ENCODE results near the gene TLE7.

Gene TLE7

DNA sequence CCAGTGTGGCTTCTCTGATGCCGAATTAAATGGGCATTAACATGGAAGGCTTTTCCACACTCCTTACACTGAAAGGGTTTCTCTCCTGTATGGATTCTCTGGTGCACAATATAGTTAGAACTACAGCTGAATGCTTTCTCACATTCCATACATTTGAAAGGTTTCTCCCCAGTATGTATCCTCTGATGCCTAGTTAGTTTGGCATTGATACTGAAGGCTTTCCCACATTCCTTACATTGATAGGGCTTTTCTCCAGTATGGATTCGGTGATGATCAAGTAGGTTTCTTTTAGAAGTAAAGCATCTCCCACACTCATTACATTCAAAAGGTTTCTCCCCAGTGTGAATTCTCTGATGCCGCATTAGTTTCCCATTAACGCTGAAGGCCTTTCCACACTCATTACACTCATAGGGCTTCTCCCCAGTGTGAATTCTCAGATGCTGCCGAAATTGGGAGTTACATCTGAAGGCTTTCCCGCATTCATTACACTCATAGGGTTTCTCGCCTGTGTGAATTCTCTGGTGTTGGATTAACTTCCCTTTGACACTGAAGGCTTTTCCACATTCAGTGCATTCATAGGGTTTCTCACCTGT, 6.5 kb upstream of the TLE7 start:
- no peak for DNase-seq

DNA sequence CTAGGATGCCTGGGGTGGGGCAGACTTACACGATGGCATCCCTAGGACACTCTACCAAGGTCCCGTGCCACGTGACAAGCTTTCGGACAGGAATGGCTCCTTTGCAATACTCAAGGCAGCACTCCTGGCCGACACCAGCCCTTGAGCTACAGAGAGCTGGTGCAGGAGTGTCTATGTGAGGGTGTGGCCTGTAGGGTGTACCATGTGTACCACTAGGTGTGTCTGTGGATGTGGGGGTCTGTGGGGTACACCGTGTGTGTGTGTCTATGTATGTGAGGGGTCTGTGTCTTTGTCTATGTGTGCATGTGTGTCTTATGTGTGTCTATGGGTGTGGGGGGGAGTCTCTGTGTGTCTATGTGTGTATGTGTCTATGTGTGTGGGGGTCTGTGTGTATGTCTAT, 1.9 kb upstream of the TLE7 start:
- DNase-seq, result no peak

DNA sequence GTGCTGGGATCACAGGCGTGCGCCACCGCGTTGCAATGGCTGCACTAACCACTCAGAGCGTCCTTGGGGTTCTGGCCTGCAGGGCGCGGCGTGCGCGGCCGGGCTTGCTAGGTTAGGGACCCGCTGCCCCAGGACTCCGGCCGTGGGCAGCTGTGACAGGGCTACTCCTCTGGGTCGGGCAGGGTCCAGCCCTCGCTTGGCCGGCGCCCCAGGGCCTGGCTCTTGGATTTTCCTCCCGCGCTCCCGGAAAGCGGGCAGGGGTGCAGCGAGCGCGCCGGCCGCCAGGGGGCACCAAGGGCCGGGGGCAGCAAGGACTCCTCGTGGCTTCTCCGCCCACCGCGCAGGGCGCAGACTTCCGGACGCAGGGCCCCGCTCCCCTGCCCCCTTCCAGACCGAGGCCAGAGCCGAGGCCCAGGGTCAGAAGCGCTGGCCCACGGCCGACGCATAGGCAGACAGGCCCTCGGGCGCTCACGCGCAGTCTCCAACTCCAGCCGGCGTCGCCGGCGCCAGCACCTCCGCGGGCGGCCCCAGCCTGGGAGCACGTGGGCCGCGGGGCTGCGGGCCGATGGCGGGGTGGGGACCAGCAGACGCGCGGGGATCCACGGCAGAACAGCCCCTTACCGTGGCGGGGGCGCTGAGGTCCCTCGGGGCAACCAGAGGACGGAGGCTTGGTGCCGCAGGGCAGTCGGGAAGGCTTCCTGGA, 355 bp downstream of the TLE7 start:
- no peak for DNase-seq

DNA sequence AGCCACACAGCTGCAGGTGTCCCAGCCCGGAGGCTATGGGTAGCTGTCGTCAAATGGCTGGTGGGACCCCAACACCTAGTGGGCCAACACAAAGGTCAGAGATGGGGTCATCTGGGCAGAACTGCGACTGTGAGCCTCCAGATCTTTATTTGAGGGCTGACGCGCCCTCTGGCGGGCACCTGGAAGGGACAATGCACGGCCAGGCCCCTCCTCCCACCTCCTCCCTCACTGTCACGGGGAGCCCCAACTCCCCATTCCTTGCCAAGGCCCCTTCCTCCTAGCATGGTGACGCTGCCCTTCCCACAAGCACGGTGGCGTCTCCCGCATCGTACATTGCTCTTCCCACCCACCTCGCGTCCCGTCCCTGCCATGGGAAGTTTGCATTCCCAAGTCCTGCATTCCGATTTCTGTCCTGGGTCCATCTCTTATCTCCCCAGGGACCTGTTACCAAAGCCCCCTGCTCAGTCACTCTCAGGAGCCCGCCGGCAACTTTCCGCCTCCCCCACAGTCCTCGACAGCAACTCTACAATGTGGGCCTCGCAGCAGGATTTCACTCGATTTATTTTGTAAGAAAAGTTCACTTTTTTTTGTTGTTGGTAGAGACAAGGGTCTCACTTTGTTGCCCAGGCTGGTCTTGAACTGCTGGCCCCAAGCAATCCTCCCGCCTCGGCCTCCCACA, 1.0 kb downstream of the TLE7 start:
- DNase-seq, result no peak

DNA sequence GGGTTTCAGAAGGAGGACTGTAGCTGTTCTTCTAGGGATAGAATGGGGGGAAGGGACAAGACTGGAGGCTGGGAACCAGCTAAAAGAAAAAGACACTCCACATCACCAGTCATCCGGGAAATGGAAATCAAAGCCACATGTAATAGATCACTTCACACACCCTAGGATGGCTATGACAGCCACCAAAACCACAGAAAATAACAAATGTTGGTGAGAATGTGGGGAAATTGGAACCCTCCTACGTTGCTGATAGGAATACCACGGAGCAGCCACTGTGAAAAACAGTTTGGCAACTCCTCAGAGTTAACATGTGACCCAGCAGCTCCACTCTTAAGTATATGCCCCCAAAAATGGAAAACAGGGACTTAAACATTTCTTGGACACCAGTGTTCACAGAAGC, 2.3 kb downstream of the TLE7 start:
- DNase-seq, result no peak

DNA sequence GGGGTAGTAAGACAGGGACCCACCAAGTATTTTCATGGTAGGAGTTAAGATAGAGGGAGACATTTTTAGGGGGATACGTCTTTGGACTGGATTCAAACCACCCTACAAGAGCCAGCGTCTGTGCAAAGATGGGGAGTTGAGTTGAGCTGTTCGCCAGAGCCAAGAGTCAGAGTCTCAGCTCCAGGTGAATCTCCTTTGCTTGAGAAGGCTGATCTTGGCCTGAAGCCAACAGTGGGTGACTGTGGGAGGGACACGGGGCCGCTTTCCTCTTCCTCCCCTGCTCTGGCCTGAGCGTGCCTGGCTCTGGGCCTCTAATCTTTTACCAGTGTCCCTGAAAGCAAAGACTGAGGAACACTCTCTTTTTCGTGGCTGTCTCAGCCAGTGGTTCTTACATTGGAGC, 5.4 kb downstream of the TLE7 start:
- no peak for DNase-seq

DNA sequence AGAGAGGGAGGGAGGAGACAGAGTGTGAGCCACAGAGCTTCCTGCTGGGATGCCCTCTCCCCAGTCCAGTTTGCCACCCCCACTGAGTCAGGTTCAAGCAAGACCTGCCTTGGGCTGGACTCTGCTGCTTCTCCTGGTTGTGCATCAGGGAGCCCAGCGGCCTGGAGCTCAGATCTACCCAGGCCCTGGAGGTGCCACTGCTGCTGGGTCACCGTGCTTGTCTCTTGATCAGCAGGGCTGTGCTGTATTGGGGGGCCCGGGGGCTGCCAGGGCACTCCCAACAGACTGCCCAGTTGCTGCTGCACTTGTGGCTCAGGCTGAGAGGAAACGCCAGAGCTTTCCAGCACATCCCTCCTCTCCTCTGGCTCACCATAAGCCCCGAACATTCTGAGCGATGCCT, 8.9 kb downstream of the TLE7 start:
- no peak for DNase-seq

DNA sequence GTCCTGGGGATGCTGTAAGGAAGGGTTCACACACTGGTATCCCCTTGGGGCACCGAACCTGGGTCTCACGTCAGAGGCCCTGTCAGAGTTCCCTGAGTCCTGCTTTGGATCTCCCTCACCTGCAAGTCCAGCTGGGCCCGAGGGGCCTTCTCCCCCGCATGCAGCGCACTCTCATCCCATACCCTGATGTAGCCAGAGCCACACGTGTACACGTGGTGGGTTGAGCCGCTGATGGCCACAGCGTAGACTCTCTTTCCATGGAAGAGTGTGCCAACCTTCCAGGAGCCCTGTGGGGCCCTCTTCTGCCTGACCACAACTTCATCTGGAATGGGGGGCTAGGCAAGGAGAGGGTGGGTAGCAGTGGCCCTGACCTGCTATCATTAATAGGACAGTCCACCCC, 9.9 kb downstream of the TLE7 start:
- DNase-seq, result no peak

DNA sequence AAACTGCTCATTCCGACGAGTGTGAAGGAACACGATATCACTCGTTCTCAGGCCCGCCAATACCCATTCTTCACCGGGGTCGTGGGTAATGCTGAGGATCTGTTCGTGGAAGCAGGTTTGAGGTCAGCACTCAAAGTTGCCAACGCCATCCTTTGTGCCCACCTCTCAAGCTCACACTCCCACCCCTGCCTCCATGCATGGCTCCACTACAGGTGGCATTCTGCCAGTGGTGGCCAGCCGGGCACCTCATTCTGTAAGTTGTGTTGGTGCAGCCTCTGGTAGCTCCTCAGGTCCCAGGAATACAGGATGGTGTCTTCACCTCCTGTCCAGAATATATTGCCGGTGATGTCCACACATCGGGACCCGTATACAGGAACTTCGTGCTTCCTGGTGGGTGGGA, 10.7 kb downstream of the TLE7 start:
- DNase-seq, result no peak

DNA sequence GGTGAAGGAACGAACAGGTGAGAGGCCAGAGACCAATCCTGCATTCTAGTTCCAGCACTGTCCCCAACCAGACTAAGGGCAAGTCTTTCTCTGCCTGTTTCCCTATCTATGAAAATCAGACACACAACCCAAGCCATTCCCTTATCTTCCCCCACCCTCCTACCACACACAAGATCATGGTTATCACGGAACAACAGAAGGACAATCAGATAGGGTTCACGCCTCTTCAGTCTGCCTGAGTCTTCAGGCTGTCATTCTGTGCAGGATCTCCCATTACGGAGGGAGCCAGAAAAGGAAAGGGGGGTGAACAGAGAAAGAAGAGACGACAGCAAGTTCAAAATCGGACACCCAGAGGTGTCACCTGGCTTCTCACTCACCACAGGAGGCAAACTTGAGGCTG, 11.1 kb downstream of the TLE7 start:
- no peak for DNase-seq

DNA sequence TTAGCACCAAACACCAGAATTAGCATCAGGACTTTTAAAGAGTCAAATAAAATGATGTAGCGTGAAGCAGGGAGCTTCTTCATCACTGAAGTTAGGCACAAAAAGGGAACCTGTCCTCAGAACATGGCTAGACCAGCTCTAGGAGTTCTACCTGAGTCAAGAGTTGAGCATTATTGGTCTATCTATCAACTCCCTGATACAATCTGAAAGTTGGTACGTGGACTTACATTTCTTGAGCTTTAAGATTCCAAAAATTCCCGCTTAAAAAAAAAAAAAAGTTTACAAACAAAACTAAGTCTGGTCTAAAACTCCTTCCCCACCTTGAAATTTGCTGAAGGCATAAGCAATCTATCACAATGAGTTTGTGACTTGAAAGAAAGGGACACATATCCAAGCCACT, 12.3 kb downstream of the TLE7 start:
- no peak for DNase-seq

DNA sequence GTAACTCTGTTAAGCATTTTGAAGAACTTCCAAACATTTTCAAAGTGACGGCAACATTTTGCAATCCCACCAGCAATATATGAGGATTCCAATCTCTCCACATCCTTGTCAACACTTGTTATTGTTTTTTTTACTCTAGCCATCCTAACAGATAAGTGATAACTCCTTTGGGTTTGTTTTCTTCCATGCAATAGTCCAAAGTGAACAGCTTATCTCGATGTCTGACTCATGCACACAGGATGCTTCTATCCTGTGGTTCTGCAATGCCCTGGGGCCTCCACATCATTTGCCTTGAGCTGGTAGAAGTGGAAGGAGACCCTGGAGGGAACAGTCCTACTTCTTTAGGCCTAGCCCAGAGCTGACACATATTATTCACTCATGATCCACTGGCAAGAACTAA, 13.0 kb downstream of the TLE7 start:
- DNase-seq, result no peak

DNA sequence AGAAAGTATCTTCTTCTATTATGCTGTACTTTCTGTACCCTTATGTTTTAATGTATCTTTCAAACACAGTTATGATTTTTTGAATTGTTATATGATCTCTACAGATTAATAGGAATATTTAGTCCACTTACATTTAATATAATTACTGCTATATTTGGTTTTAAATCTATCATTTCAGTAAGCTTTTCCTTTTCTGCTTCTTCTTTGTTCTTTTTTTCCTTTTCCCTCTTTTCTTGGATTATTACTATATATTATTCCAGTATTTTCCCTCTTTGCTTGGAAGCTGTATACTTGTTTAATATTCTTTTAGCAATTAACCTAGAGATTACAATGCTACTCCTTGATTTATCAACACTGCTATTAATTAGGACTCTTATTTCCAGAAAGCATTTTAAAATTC, 13.5 kb downstream of the TLE7 start:
- DNase-seq, result no peak

DNA sequence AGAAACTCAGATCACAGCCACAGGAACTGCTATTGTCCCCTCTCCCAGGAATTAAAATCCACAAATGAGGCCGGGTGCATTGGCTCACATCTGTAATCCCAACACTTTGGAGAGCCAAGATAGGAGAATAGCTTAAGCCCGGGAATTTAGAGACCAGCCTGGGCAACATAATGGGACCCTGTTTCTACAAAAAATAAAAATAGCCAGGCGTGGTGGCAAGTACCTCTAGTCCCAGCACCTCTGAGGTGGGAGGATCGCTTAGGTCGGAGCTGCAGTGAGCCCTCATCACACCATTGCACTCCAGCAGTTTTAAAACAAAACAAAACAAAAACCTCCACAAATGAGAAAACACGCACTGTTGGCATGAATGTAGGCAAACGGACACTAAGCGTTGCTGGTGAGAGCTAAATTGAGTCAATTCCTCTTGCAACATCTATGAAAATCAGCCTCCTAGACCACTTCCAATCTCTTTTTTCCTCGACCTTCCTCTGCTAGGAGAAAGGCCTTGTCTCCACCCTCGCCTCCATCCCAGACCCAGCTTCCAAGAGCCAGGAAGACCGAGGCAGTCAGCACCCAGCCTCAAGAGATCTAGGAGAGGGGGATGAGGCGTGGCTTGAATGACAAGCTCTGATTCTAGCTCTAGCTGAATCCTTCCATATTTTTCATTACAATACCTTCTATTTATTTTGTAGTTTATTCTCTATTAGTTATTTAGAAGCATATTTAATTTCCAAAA, 14.8 kb downstream of the TLE7 start:
- DNase-seq, result no peak

DNA sequence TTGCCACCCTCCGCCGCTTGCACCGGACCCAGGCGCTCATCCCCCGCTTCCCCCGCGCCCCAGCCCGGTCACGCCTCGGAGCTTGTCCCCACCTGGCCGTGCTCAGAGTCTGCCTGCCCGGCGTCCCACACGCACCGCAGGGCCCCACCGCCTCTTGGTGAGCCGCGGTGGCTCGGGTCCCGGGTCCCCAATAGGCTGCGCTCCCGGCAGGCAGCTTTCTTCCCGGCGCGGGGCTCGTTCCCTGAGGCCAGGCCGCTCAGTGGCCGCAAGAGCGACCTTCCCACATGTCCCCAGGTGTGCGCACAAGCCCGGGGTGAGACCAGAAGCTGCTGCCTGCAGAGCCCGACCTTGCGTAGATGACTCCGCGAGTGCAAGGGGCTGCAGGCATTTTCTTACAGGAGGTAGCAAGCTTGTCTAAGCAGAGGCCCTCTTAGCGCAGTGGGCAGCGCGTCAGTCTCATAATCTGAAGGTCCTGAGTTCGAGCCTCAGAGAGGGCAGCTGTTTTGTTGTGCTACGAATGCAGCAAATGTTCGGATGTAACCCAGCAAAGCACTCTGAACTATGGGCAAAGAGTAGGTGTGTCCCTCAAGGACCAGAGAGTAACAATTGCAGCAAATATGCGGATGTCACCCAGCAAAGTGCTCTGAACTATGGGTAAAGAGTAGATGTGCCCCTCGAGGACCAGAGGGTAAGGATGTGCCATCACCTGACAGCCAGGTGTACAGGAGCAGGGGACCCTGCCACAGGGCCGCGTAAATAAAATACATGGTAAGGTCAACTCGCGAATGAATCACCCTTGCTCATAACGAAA, 15.6 kb downstream of the TLE7 start:
- peak in 1 of 2 donors; percentile 14 for DNase-seq

DNA sequence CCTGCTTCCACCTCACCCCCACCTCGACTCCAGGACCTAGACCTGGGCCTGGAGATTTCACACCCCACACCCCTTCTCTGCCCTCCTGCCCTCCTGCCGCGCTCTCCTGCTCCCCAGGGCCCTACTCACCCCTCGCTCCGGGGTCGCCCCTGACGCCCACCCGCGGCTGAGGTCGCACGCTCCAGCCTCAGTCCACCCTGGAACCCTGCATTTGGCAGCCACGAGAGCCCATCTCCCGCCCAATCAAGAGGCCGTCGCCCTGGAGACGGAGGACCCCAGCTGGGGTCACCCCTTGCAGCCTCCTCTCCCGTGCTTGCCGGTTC, 16.1 kb downstream of the TLE7 start:
- DNase-seq, result no peak

DNA sequence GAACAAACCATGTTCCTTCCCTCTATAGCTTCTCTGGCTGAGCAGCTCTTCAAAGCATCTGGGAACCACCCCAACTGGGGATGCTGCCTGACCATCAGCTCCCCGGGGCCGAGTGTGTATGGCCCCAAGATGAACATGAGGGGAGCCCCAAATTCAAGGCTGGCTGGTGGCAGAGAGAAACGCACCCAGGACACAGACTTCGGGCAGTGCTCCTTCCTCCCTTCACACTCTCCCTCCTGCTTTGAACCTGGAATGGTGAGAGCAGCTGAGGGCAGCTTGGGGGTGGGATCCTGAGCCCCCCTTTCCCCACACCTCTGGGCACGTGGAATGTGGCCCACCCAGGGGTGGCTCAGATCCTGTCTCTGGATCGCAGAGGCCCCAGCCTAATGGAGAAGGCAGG, 17.2 kb downstream of the TLE7 start:
- no peak for DNase-seq

DNA sequence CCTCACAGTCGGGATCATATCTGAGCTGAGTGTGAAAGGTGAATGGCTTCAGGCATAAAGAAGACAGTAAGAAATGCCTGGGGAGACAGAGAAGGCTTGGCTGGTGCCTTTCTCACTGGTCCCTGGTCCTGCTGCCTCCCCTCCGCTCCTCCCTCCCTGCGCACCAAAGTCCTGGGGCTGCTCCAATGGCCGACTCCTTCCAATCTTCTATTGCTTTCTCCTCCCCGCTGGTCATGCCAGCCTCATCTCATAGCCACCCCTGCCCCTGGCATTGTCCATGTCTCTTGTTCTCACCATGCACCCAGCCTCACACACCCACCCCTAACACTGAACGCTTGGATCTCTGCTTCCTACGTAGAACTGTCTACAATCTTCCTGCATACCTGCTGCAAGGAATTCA, 18.0 kb downstream of the TLE7 start:
- no peak for DNase-seq

DNA sequence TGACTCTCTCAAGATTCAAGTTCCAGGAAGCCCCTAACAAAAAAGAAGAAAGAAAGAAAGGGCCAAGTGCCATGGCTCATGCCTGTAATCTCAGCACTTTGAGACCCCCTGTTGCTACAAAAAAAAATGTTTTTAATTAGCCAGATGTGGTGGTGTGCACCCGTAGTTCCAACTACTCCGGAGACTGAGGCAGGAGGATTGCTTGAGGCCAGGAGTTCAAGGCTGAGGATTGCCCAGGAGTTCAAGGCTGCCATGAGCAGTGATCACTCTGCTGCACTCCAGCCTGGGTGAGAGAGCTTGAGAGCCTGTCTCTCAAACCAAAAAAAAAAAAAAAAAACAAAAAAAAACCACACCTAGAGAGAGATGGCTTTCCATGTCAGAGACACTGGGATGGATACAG, 18.8 kb downstream of the TLE7 start:
- DNase-seq, result no peak

DNA sequence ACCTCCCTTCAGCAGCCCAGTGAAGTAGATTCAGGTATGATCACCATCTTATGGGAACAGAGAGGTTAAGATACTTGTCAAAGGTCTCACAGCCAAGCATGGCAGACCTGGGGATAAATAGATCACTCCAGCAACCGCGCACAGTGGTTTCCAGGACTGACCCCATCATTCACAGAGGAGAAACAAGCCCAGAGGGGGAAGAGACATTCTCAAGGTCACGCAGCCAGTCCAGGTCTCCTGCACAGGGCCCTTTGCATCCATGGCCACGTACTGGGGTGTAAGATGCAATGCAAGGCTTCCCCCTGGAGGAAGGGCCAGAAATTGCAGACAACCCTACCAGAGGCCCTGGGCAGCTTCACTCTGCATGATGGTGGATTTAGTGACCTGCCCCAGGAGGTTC, 19.9 kb downstream of the TLE7 start:
- peak in 1 of 2 donors; percentile 11 for DNase-seq

DNA sequence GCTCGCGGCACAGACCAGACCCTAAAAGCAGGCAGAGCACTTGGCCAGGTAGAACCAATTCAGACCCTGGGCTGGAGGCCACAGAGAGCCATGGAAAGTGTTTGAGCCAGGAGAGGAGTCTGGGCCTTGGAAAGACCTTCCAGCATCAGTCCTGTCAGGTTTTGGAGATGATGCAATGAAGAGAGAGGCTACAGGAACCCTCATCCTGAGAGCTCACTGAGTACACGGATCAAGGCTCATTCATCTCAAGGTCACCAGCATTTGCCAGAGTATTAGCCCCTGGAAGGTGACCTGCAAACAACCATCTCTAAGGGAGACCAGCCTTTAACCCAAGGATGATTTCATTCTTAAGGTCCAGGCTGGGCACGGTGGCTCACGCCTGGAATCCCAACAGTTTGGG, 27.8 kb downstream of the TLE7 start:
- DNase-seq, result no peak

DNA sequence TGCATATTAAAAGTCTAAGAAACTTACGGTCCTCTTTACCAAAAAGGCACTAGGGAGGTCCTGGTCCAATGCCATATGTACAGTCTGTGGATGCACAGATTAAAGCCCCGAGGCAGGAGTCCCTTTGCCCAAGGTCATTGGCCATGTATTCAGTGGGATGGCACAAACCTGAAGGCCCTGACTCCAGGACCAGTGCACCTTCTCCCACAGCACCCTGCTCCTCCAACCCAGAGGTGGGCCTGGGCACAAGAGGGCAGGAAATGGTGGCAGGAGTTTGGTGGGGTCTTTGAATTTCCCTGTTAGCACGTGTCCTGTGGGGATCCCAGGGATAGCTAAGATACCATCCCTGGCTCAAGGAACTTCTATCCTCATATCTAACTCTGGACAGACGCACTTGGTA, 28.5 kb downstream of the TLE7 start:
- no peak for DNase-seq

All from CD4-positive, alpha-beta T cell treated with Interleukin-4 for 1 hour (primary cell).